Right renal cortex interstitium (tissue), 3 donors: ENCODE data around the gene ACAD10. TPM values are rescaled to one million over a fixed set of nuclear protein-coding genes. Genes with fewer than 3 reads are reported as not detected.

Experiments
- DNase-seq, 3 donors: peaks; one replicate each; pipeline ENCODE4 v3.0.0-alpha.2; 2013; ENCODE audit warnings: low read depth in 3 of 3, low spot score in 2 of 3
- polyA plus RNA-seq, 3 donors: library from polyadenylated mRNA; unstranded; fragments of 120-200 nt; gene quantifications; one replicate each; pipeline ENCODE4 v1.2.1, GENCODE V29; 2013; ENCODE audit not compliant: insufficient read length in 3 of 3

ACAD10 gene
- polyA plus RNA-seq, 3 donors: 34.5 to 39.1 (median 37.1) TPM

DNA sequence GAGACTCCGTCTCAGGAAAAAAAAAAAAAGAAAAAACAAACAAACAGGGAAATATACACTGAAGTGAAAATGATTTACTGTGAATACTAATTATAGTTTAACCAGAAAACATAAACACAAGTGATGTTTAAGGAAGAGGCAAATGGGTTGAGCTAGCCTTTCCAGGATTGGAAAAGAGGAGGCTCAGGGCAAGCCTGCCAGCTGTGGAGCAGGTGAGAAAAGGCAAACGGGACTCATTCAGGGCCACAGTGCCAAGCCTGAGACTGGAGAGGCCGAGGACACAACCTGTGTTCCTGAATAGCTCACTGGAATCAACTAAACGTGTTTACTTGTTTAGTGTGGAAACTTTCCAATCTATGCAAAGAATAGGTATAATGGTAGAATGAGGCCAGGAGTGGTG is 120.5 kb downstream of the ACAD10 start:
- DNase-seq: no peak

Other genes starting within 250 kb of the ACAD10 start
- 10 to 100 TPM; 61.8 to 75.3 (median 66.4) TPM for gene ATXN2, start 86.7 kb upstream of the ACAD10 start, polyA plus RNA-seq
- 10 to 100 TPM; 19.7 to 22.0 (median 21.1) TPM for gene BRAP, start 97 bp upstream of the ACAD10 start, polyA plus RNA-seq
- 100 to 1,000 TPM in 1 of 3 donors, 10 to 100 TPM in 2; 92.6 to 118 (median 97.9) TPM for gene ALDH2, start 80.9 kb downstream of the ACAD10 start, polyA plus RNA-seq
- gene MAPKAPK5, start 156.2 kb downstream of the ACAD10 start, polyA plus RNA-seq: 10 to 100 TPM; 54.0 to 55.7 (median 55.6) TPM